Globus pallidus (tissue), 1 donor: ENCODE measurements around the gene ZDHHC16.

Source experiments
- DNase-seq: peaks from one replicate; pipeline ENCODE4 v3.0.0-alpha.2; 2015; ENCODE audit warnings: low spot score

ZDHHC16 gene

GRCh38 chr10:97479939-97480338, 34.0 kb downstream of the ZDHHC16 start:
- no peak for DNase-seq

- no peak for DNase-seq
Measured at GRCh38 chr10:97481071-97481470, 35.1 kb downstream of the ZDHHC16 start.

GRCh38 chr10:97482381-97482780, 36.4 kb downstream of the ZDHHC16 start:
- DNase-seq: no peak

- no peak for DNase-seq
Measured at GRCh38 chr10:97483506-97483905, 37.5 kb downstream of the ZDHHC16 start.

GRCh38 chr10:97483921-97484320, 37.9 kb downstream of the ZDHHC16 start:
- no peak for DNase-seq

- no peak for DNase-seq
Measured at GRCh38 chr10:97485647-97486281, 39.8 kb downstream of the ZDHHC16 start.

- DNase-seq: peak; percentile 85
Measured at GRCh38 chr10:97490592-97490991, 44.6 kb downstream of the ZDHHC16 start.

- DNase-seq: peak; percentile 90
Measured at GRCh38 chr10:97494151-97494550, 48.2 kb downstream of the ZDHHC16 start.

GRCh38 chr10:97494863-97495506, 49.0 kb downstream of the ZDHHC16 start:
- no peak for DNase-seq

- peak; percentile 71 for DNase-seq
Measured at GRCh38 chr10:97497572-97498075, 51.6 kb downstream of the ZDHHC16 start.

GRCh38 chr10:97498076-97498840, 52.3 kb downstream of the ZDHHC16 start, which contains the start of gene MMS19:
Gene MMS19, minus strand, starts transcription at chr10:97498422. Its CDS starts 38 bp downstream, at chr10:97498384.
- peak; percentile 98 for DNase-seq

- peak; percentile 64 for DNase-seq
Measured at GRCh38 chr10:97498841-97499560, 53.0 kb downstream of the ZDHHC16 start, which contains the start of gene UBTD1. Gene UBTD1, plus strand, starts transcription at chr10:97498924. Its CDS starts 280 bp downstream, at chr10:97499204.

GRCh38 chr10:97499561-97500296, 53.8 kb downstream of the ZDHHC16 start:
- DNase-seq: peak; percentile 48

GRCh38 chr10:97500297-97500575, 54.3 kb downstream of the ZDHHC16 start:
- no peak for DNase-seq

- no peak for DNase-seq
Measured at GRCh38 chr10:97502916-97503315, 56.9 kb downstream of the ZDHHC16 start.

- no peak for DNase-seq
Measured at GRCh38 chr10:97503406-97503805, 57.4 kb downstream of the ZDHHC16 start.

GRCh38 chr10:97505152-97505551, 59.2 kb downstream of the ZDHHC16 start:
- no peak for DNase-seq

- DNase-seq: no peak
Measured at GRCh38 chr10:97506199-97506991, 60.4 kb downstream of the ZDHHC16 start.
